Measurements from ENCODE around the gene SEMA3A. TPM values are rescaled to one million over a fixed set of nuclear protein-coding genes. Genes with fewer than 3 reads are reported as not detected.
A peak's percentile ranks its signal among the peaks of the same experiment; 100 is the strongest.

SEMA3A gene
- total and polyA plus RNA-seq, 2 of the 13 experiments (the other 11 are each of a cell fraction or from before 2014, with no cell fraction given): 0.29 to 1.2 TPM

GRCh38 chr7:84043661-84044191 is 150.9 kb downstream of the SEMA3A start:
- Histone ChIP-seq H3K27ac (ENCODE audit: extremely low read length, insufficient read depth, low read length) (peak overlapping the region; percentile 80), H4K20me1 (ENCODE audit: insufficient read depth, low read length) (no peaks in the 10 kb centered on the region), H3K27me3 (ENCODE audit: control insufficient read depth in 1 of 2, insufficient read depth in 2 of 2, low read length in 2 of 2) (no peaks in the 10 kb centered on the region), H3K4me3 (replicated peaks in 1 of 3; ENCODE audit: insufficient read depth in 1 of 3, low read depth in 2 of 3, low read length in 3 of 3) (no peak overlapping the region; a peak in 1 of 6 replicates), H3K4me1 (ENCODE audit: insufficient read depth, low read length) (peaks cover 86% of the 10 kb centered on the region), H3K4me2 (ENCODE audit: low read depth, low read length) (peak overlapping the region; percentile 37; the same call in 1 of the 2 replicates), H3K9me3 (ENCODE audit: low read length) (no peaks in the 10 kb centered on the region), H3K79me2 (ENCODE audit: insufficient read depth, low read length) (no peaks in the 10 kb centered on the region), H3K36me3 (replicated peaks in 1 of 2; ENCODE audit: control insufficient read depth in 1 of 2, insufficient read depth in 2 of 2, low read length in 2 of 2) (no peaks in the 10 kb centered on the region), H2AFZ (ENCODE audit: low read length) (no peak overlapping the region), H3K9ac (ENCODE audit: insufficient read depth, low read depth, low read length) (peak overlapping the region; percentile 41)
- no TSS peak for BruUV-seq (replicated peaks)
- in situ Hi-C loops (cut with HindIII; ENCODE audit: extremely low pct_ligation_motif_present, low pct_unique_long_range_greater_than_20kb) (no loop called here), intact Hi-C loops (cut with micrococcal nuclease; ENCODE audit: unreplicated experiment) (loop anchor here (5.0 kb wide), 1 partner anchor 99 kb away; no protein-coding TSS in a partner anchor)
- POLR2A ChIA-PET: no interaction called here
- DNase-seq (ENCODE audit: low spot score) (peak; percentile 88), ATAC-seq (peak; percentile 69), FAIRE-seq (no peak)
- CTCF ChIA-PET (ENCODE audit: low intra/inter-chr PET ratio, low total read pairs): no interaction called here
- WGBS (ENCODE audit: low lambda C conversion rate): 7% methylated on average over 1 of the region's 1 CpG
- TF ChIP-seq CENPT (CRISPR knock-in tag; IDR thresholded peaks at IDR 0.05; ENCODE audit: low read depth) (no peak), SALL1 (CRISPR knock-in tag; IDR thresholded peaks at IDR 0.05) (peak; percentile 28; the same call in 1 of the 2 replicates), DDIT3 (CRISPR knock-in tag; IDR thresholded peaks at IDR 0.05) (no peak), ARID5B (CRISPR knock-in tag; IDR thresholded peaks at IDR 0.05) (peak; percentile 84), RXRB (CRISPR knock-in tag; IDR thresholded peaks at IDR 0.05; ENCODE audit: borderline replicate concordance) (peak; percentile 52), ISL2 (CRISPR knock-in tag; IDR thresholded peaks at IDR 0.05) (0 out of 2 replicates have a peak, but pooled peaks have one; percentile 79), SOX6 (IDR thresholded peaks at IDR 0.05) (no peak), SOX6 (CRISPR knock-in tag; IDR thresholded peaks at IDR 0.05) (peak; percentile 77), CEBPG (CRISPR knock-in tag; IDR thresholded peaks at IDR 0.05) (0 out of 2 replicates have a peak, but pooled peaks have one; percentile 5), PAXIP1 (CRISPR knock-in tag; conservative IDR thresholded peaks at IDR 0.05) (peak; percentile 63), CREM (IDR thresholded peaks at IDR 0.05) (peak; percentile 40; the same call in 1 of the 2 replicates), CREM (CRISPR knock-in tag; IDR thresholded peaks at IDR 0.05) (no peak), ZNF556 (CRISPR knock-in tag; IDR thresholded peaks at IDR 0.05; ENCODE audit: borderline replicate concordance) (no peak), MED1 (CRISPR knock-in tag; IDR thresholded peaks at IDR 0.05) (peak; percentile 53; the same call in 1 of the 2 replicates), ASH2L (IDR thresholded peaks at IDR 0.05; ENCODE audit: insufficient read length, low read depth, low read length) (no peak)
- TF ChIP-seq, protein P1, sequence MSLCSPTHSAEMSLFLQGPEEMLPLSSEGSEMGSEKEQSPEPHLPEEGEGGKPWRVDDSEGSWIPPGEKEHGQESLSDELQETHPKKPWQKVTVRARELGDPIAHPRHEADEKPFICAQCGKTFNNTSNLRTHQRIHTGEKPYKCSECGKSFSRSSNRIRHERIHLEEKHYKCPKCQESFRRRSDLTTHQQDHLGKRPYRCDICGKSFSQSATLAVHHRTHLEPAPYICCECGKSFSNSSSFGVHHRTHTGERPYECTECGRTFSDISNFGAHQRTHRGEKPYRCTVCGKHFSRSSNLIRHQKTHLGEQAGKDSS (CRISPR knock-in tag; IDR thresholded peaks at IDR 0.05; ENCODE audit: borderline replicate concordance, low read depth): no peak
